Ishikawa (cell line): ENCODE results near the gene KIT.

Source experiments
- CEBPB ChIP-seq: IDR thresholded peaks from 2 replicates; pipeline ENCODE4 v1.6.1; 2012
- CREB1 ChIP-seq: IDR thresholded peaks from 2 replicates; pipeline ENCODE4 v1.6.1; 2012; ENCODE audit warnings: low read depth
- EGR1 ChIP-seq: IDR thresholded peaks from 2 replicates; pipeline ENCODE4 v1.6.1; 2012
- EP300 ChIP-seq: IDR thresholded peaks from 2 replicates; pipeline ENCODE4 v1.6.1; 2012; ENCODE audit warnings: borderline replicate concordance
- NFIC ChIP-seq: IDR thresholded peaks from 2 replicates; pipeline ENCODE4 v1.6.1; 2012
- RAD21 ChIP-seq: IDR thresholded peaks from 2 replicates; pipeline ENCODE4 v1.6.1; 2012; ENCODE audit warnings: low read depth
- TCF12 ChIP-seq: IDR thresholded peaks from 2 replicates; pipeline ENCODE4 v1.6.1; 2012; ENCODE audit warnings: low read depth
- TEAD4 ChIP-seq: IDR thresholded peaks from 2 replicates; pipeline ENCODE4 v1.6.1; 2012
- YY1 ChIP-seq: IDR thresholded peaks from 2 replicates; pipeline ENCODE4 v1.6.1; 2012; ENCODE audit warnings: low read depth
- ZBTB7A ChIP-seq: IDR thresholded peaks from 2 replicates; pipeline ENCODE4 v1.6.1; 2012; ENCODE audit warnings: low read depth
- TF ChIP-seq, protein P1 (sequence below): IDR thresholded peaks from 2 replicates; pipeline ENCODE4 v1.6.1; 2012; ENCODE audit warnings: low read depth, mild to moderate bottlenecking
- TF ChIP-seq, protein P2 (sequence below): IDR thresholded peaks from 2 replicates; pipeline ENCODE4 v1.6.1; 2012
- TF ChIP-seq, protein P3 (sequence below): IDR thresholded peaks from 2 replicates; pipeline ENCODE4 v1.6.1; 2012

DNA sequence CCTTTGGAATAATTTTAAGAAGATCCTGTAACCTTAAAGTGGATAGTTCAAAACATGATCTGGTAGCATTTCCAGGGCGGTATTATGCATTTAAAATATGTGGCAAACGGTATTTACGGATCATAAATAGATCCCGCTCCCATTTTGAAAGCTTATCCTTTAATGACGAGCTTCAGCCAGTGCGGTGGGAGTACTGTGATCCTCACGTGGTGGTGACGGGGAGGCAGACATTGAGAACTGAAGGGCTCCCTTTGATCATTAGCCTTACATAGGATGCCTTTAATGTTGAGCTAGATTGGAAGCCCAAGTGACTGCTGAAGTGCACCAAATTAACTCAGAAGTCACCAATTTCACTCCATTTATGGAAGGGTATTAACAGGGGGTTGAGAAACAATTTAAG lies 56.9 kb downstream of the KIT start:
- TF ChIP-seq, protein P1, sequence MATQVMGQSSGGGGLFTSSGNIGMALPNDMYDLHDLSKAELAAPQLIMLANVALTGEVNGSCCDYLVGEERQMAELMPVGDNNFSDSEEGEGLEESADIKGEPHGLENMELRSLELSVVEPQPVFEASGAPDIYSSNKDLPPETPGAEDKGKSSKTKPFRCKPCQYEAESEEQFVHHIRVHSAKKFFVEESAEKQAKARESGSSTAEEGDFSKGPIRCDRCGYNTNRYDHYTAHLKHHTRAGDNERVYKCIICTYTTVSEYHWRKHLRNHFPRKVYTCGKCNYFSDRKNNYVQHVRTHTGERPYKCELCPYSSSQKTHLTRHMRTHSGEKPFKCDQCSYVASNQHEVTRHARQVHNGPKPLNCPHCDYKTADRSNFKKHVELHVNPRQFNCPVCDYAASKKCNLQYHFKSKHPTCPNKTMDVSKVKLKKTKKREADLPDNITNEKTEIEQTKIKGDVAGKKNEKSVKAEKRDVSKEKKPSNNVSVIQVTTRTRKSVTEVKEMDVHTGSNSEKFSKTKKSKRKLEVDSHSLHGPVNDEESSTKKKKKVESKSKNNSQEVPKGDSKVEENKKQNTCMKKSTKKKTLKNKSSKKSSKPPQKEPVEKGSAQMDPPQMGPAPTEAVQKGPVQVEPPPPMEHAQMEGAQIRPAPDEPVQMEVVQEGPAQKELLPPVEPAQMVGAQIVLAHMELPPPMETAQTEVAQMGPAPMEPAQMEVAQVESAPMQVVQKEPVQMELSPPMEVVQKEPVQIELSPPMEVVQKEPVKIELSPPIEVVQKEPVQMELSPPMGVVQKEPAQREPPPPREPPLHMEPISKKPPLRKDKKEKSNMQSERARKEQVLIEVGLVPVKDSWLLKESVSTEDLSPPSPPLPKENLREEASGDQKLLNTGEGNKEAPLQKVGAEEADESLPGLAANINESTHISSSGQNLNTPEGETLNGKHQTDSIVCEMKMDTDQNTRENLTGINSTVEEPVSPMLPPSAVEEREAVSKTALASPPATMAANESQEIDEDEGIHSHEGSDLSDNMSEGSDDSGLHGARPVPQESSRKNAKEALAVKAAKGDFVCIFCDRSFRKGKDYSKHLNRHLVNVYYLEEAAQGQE, result no peak
- TF ChIP-seq TEAD4, result no peak
- TF ChIP-seq NFIC, result no peak
- TF ChIP-seq TCF12, result no peak
- no peak for TF ChIP-seq YY1
- no peak for TF ChIP-seq EP300
- TF ChIP-seq CEBPB, result no peak
- TF ChIP-seq EGR1, result no peak
- no peak for TF ChIP-seq RAD21
- no peak for TF ChIP-seq CREB1
- TF ChIP-seq, protein P2, sequence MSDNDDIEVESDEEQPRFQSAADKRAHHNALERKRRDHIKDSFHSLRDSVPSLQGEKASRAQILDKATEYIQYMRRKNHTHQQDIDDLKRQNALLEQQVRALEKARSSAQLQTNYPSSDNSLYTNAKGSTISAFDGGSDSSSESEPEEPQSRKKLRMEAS, result no peak
- TF ChIP-seq, protein P3, sequence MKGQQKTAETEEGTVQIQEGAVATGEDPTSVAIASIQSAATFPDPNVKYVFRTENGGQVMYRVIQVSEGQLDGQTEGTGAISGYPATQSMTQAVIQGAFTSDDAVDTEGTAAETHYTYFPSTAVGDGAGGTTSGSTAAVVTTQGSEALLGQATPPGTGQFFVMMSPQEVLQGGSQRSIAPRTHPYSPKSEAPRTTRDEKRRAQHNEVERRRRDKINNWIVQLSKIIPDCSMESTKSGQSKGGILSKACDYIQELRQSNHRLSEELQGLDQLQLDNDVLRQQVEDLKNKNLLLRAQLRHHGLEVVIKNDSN, result no peak
- TF ChIP-seq ZBTB7A, result no peak
